Panc1 (cell line): ENCODE data around the gene CD96. TPM values are rescaled to one million over a fixed set of nuclear protein-coding genes. Genes with fewer than 3 reads are reported as not detected.
"Not testable (repeated sequence)": the region's sequence is repeated elsewhere in the genome, so short reads cannot be mapped to it uniquely, and the experiment has no call there.

Experiments
- ATAC-seq: fragments of 200-7000 bp; cut with Tn5 transposase; 2 replicates; pipeline ENCODE4 v1.9.1; 2020; ENCODE audit warnings: mild to moderate bottlenecking, moderate library complexity
- BruUV-seq: library from RNA; stranded (reverse); fragments of 400-500 nt; replicated peaks from 2 replicates; lab custom pipeline; 2021; lab: Mats Ljungman, UMichigan
- CTCF ChIA-PET: fragments of 300-600 bp; sonication (Branson Sonifier 250); formaldehyde crosslinking; loops from one replicate; lab custom pipeline; 2022; ENCODE audit warnings: antibody characterized with exemption; lab: Charles Lee
- POLR2A ChIA-PET: fragments of 300-600 bp; sonication (Branson Sonifier 250); formaldehyde crosslinking; loops from one replicate; lab custom pipeline; 2022; ENCODE audit warnings: antibody characterized with exemption; lab: Charles Lee
- DNase-seq: peaks from one replicate; pipeline ENCODE4 v3.0.0-alpha.2; 2010; ENCODE audit warnings: low read depth, low spot score
- H3K27ac ChIP-seq: 2 replicates; pipeline ENCODE4 v1.5.1; 2011; ENCODE audit warnings: mild to moderate bottlenecking, low read length, inconsistent platforms
- H3K27me3 ChIP-seq: fragments of 200-500 bp; sonication (Bioruptor generic); 2 replicates; pipeline ENCODE4 v1.6.0; 2014; ENCODE audit warnings: low read length, inconsistent platforms; ENCODE audit not compliant: control insufficient read depth, insufficient read depth
- H3K36me3 ChIP-seq: fragments of 200-500 bp; sonication (Bioruptor generic); 2 replicates; pipeline ENCODE4 v1.5.1; 2014; ENCODE audit warnings: inconsistent platforms, mild to moderate bottlenecking, low read length, moderate library complexity; ENCODE audit not compliant: control insufficient read depth, insufficient read depth
- H3K4me1 ChIP-seq: 2 replicates; pipeline ENCODE4 v1.5.1; 2011; ENCODE audit warnings: inconsistent platforms, mild to moderate bottlenecking, low read length, moderate library complexity; ENCODE audit not compliant: control insufficient read depth, insufficient read depth
- H3K4me3 ChIP-seq, 2 experiments: 2 replicates each; pipeline ENCODE4 v1.5.1; 2011 to 2012; ENCODE audit warnings: low read depth in 2 of 2, low read length in 2 of 2, mild to moderate bottlenecking in 2 of 2, inconsistent platforms in 1 of 2, moderate library complexity in 1 of 2
- H3K9me3 ChIP-seq: fragments of 200-500 bp; sonication (Bioruptor generic); 2 replicates; pipeline ENCODE4 v1.5.1; 2014; ENCODE audit warnings: low read depth, mild to moderate bottlenecking, inconsistent platforms, low read length, moderate library complexity; ENCODE audit not compliant: control insufficient read depth, insufficient read depth
- POLR2AphosphoS5 ChIP-seq: IDR thresholded peaks from 2 replicates; pipeline ENCODE4 v1.6.1; 2012; ENCODE audit warnings: mild to moderate bottlenecking, low read depth, low read length, moderate library complexity
- SIN3A ChIP-seq: IDR thresholded peaks from 2 replicates; pipeline ENCODE4 v1.6.1; 2012; ENCODE audit warnings: low read depth, mild to moderate bottlenecking, low read length, moderate library complexity, borderline replicate concordance; ENCODE audit not compliant: insufficient read depth
- TCF7L2 ChIP-seq: IDR thresholded peaks from 2 replicates; pipeline ENCODE4 v1.6.1; 2011; ENCODE audit warnings: mild to moderate bottlenecking, low read depth, low read length, inconsistent platforms
- in situ Hi-C: cut with HindIII; loops from 2 replicates; pipeline ENCODE4 v1.10.0; 2016; ENCODE audit warnings: low sequenced_read_pairs, low pct_unique_long_range_greater_than_20kb
- intact Hi-C: fragments of 100-400 bp; cut with micrococcal nuclease; formaldehyde crosslinking; loops from one replicate; pipeline ENCODE4 v1.10.0; 2022; ENCODE audit not compliant: unreplicated experiment
- total RNA-seq: library from RNA; stranded (reverse); gene quantifications from one replicate; pipeline ENCODE4 v1.2.1, GENCODE V29; 2021; ENCODE audit not compliant: unreplicated experiment
- TF ChIP-seq, protein P1 (sequence below): fragments of 450-650 bp; IDR thresholded peaks from 2 replicates; pipeline ENCODE4 v1.5.1; 2017; ENCODE audit warnings: mild to moderate bottlenecking
- TF ChIP-seq, protein P2 (sequence below), 2 experiments: IDR thresholded peaks; 2 replicates each; pipeline ENCODE4 v1.6.1; 2011 to 2012; ENCODE audit warnings: low read depth in 2 of 2, control low read depth in 1 of 2, low read length in 1 of 2, mild to moderate bottlenecking in 1 of 2, moderate library complexity in 1 of 2; ENCODE audit not compliant: insufficient read depth in 1 of 2

Gene CD96
- total RNA-seq, 1 experiment from 2014 or later, result not detected

DNA sequence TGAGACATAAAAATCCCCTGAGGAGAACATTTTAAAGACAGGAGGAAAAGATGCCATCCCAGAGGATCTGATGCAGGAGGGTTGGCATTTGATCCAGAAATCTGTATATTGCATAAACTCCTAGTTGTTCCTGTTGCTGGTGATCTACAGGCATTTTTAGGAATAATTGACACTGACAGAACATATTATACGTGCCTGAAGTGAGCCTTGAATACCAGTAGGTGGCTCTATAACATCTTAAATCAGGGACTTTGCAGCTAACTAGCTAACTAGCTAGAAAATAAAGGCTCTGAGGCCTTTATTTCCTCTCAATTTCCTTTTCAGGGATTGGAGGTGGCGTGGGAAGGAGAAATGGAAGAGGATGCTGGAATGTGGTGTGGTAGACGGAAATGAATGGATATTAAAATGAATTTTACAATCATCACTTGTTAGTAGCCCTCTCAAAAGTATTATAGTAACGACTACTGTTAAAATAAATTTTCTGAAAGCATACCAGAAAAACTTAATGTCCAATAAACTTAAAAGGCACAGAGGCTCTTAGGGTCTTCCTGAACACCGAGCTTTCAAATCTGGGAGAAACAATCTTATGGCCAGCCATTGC is 127.0 kb downstream of the CD96 start:
- Histone ChIP-seq H3K27ac (no peak overlapping the region), H3K4me1 (peaks cover 5% of the 10 kb centered on the region; the same call in 1 of the 2 replicates), H3K36me3 (no peaks in the 10 kb centered on the region), H3K9me3 (no peaks in the 10 kb centered on the region), H3K4me3 (no peak overlapping the region), H3K27me3 (peaks cover 9% of the 10 kb centered on the region)
- no TSS peak for BruUV-seq
- in situ Hi-C loops (no loop called here), intact Hi-C loops (loop anchor here (1.0 kb wide), 1 partner anchor 47 kb away; no protein-coding TSS in a partner anchor)
- ChIA-PET POLR2A (no interaction called here), CTCF (interaction anchor here (0.9 to 1.3 kb wide), 5 partner anchors 22 to 345 kb away, joined by 4 to 8 read pairs (median 4); no protein-coding TSS in a partner anchor)
- ATAC-seq (peak; percentile 85), DNase-seq (peak; percentile 33)
- TF ChIP-seq, protein P1, sequence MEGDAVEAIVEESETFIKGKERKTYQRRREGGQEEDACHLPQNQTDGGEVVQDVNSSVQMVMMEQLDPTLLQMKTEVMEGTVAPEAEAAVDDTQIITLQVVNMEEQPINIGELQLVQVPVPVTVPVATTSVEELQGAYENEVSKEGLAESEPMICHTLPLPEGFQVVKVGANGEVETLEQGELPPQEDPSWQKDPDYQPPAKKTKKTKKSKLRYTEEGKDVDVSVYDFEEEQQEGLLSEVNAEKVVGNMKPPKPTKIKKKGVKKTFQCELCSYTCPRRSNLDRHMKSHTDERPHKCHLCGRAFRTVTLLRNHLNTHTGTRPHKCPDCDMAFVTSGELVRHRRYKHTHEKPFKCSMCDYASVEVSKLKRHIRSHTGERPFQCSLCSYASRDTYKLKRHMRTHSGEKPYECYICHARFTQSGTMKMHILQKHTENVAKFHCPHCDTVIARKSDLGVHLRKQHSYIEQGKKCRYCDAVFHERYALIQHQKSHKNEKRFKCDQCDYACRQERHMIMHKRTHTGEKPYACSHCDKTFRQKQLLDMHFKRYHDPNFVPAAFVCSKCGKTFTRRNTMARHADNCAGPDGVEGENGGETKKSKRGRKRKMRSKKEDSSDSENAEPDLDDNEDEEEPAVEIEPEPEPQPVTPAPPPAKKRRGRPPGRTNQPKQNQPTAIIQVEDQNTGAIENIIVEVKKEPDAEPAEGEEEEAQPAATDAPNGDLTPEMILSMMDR, result peak; percentile 80
- no peak for TF ChIP-seq POLR2AphosphoS5

DNA sequence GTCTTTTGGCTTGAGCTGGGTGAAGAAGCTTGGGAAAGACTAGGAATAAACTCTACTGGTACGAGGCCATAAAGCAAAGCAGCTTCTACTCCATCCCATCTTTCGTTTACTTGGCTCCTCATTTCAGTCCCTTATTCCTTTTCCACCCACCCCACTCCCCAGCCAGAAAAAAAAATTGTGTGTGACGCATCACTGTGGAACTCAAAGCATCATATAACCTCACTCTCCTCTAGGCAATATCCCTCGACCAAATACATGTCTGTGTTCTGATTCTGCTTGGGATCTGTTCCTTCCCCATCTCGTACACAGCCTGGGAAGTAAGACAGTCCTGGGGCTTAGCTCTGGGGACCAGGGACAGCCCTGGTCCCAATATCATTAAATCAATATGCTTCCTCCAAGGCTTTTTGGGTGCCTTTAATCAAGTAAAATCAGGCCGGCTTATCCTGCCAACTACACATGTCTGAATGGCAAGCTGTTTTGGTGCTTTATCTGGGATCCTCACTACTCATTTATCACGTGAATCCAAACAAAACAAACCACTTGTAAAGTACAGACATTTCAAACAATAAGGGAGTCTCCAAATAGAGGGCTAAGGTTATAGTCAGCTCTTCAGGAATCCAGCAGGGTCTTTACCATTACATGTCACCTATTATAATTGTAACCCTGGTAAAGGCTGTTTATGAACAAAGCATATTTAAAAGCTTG is 128.1 kb downstream of the CD96 start:
- no peak overlapping the region for H3K27ac ChIP-seq
- CTCF ChIA-PET, result interaction anchor here (1.3 kb wide), 1 partner anchor 310 kb away, joined by 4 read pairs; no protein-coding TSS in a partner anchor
- peaks cover 7% of the 10 kb centered on the region; the same call in 1 of the 2 replicates for H3K4me1 ChIP-seq

DNA sequence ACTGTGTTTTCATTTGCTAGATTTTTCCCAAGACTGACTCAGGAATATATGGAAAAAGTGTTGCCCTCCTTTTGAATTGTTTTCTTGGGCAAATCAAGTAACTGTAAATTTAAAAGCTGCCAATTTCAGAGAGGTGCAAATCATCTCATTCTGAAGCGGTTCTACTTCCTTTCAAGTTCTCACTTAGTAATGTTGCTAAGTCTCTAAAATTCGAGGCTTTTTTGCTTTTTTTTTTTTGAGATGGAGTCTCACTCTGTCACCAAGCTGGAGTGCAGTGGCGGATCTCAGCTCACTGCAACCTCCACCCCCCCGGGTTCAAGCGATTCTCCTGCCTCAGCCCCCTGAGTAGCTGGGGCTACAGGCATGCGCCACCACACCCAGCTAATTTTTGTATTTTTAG is 130.5 kb downstream of the CD96 start:
- BruUV-seq, intact Hi-C loops, H3K27ac ChIP-seq, H3K36me3 ChIP-seq, H3K9me3 ChIP-seq, ATAC-seq, DNase-seq, in situ Hi-C loops, H3K4me1 ChIP-seq, H3K4me3 ChIP-seq: not testable (repeated sequence)
- ChIA-PET CTCF (interaction anchor here (0.7 kb wide), 1 partner anchor 192 kb away, joined by 3 read pairs; no protein-coding TSS in a partner anchor), POLR2A (interaction anchor here (0.6 kb wide), 1 partner anchor 22 kb away, joined by 3 read pairs; no protein-coding TSS in a partner anchor)
- H3K27me3 ChIP-seq, result peaks cover 17% of the 10 kb centered on the region

More for the DNA sequence above, 128.1 kb downstream of the CD96 start:
- Histone ChIP-seq H3K9me3 (no peaks in the 10 kb centered on the region), H3K4me3 (no peak overlapping the region), H3K36me3 (no peaks in the 10 kb centered on the region), H3K27me3 (peaks cover 12% of the 10 kb centered on the region)
- BruUV-seq, result no TSS peak
- intact Hi-C loops (loop anchor here (1.0 kb wide), 1 partner anchor 46 kb away; no protein-coding TSS in a partner anchor), in situ Hi-C loops (no loop called here)
- POLR2A ChIA-PET, result no interaction called here
- TF ChIP-seq, protein P2, sequence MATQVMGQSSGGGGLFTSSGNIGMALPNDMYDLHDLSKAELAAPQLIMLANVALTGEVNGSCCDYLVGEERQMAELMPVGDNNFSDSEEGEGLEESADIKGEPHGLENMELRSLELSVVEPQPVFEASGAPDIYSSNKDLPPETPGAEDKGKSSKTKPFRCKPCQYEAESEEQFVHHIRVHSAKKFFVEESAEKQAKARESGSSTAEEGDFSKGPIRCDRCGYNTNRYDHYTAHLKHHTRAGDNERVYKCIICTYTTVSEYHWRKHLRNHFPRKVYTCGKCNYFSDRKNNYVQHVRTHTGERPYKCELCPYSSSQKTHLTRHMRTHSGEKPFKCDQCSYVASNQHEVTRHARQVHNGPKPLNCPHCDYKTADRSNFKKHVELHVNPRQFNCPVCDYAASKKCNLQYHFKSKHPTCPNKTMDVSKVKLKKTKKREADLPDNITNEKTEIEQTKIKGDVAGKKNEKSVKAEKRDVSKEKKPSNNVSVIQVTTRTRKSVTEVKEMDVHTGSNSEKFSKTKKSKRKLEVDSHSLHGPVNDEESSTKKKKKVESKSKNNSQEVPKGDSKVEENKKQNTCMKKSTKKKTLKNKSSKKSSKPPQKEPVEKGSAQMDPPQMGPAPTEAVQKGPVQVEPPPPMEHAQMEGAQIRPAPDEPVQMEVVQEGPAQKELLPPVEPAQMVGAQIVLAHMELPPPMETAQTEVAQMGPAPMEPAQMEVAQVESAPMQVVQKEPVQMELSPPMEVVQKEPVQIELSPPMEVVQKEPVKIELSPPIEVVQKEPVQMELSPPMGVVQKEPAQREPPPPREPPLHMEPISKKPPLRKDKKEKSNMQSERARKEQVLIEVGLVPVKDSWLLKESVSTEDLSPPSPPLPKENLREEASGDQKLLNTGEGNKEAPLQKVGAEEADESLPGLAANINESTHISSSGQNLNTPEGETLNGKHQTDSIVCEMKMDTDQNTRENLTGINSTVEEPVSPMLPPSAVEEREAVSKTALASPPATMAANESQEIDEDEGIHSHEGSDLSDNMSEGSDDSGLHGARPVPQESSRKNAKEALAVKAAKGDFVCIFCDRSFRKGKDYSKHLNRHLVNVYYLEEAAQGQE (IDR thresholded peaks at IDR 0.05; ENCODE audit: insufficient read depth in 1 of 2, low read depth in 2 of 2, low read length in 1 of 2), result no peak
- no peak for TF ChIP-seq TCF7L2
- no peak for TF ChIP-seq POLR2AphosphoS5
- TF ChIP-seq, protein P1, result no peak
- no peak for TF ChIP-seq SIN3A
- DNase-seq (no peak), ATAC-seq (no peak)
